HG02970 (cell line): ENCODE data around the gene HACE1.
"Not testable (repeated sequence)": the region's sequence is repeated elsewhere in the genome, so short reads cannot be mapped to it uniquely, and the experiment has no call there.

Source experiments
- ATAC-seq: cut with Tn5 transposase; IDR thresholded peaks from one replicate; pipeline ENCODE4 v1.9.1; 2021; ENCODE audit warnings: mild to moderate bottlenecking, moderate library complexity, moderate number of reproducible peaks; ENCODE audit not compliant: unreplicated experiment, low FRiP score

The HACE1 gene

GRCh38 chr6:104753251-104753650 lies 106.5 kb downstream of the HACE1 start:
- no peak for ATAC-seq

GRCh38 chr6:104750449-104750848 lies 109.3 kb downstream of the HACE1 start:
- no peak for ATAC-seq

- ATAC-seq = not testable (repeated sequence)
Observed at GRCh38 chr6:104739124-104739523, 120.6 kb downstream of the HACE1 start.

GRCh38 chr6:104737567-104737966 lies 122.2 kb downstream of the HACE1 start:
- not testable (repeated sequence) for ATAC-seq

GRCh38 chr6:104736545-104736944 lies 123.2 kb downstream of the HACE1 start:
- ATAC-seq = no peak

GRCh38 chr6:104730450-104730849 lies 129.3 kb downstream of the HACE1 start:
- ATAC-seq = no peak

GRCh38 chr6:104729433-104729832 lies 130.3 kb downstream of the HACE1 start:
- ATAC-seq = no peak

GRCh38 chr6:104728448-104728847 lies 131.3 kb downstream of the HACE1 start:
- ATAC-seq = no peak

GRCh38 chr6:104718672-104719071 lies 141.0 kb downstream of the HACE1 start:
- ATAC-seq = no peak

- ATAC-seq = no peak
Observed at GRCh38 chr6:104716858-104717257, 142.9 kb downstream of the HACE1 start.

GRCh38 chr6:104714796-104715195 lies 144.9 kb downstream of the HACE1 start:
- ATAC-seq = no peak

GRCh38 chr6:104713982-104714381 lies 145.7 kb downstream of the HACE1 start:
- no peak for ATAC-seq

- no peak for ATAC-seq
Observed at GRCh38 chr6:104711371-104711770, 148.3 kb downstream of the HACE1 start.

GRCh38 chr6:104710543-104711335 lies 149.0 kb downstream of the HACE1 start:
- ATAC-seq = no peak

- no peak for ATAC-seq
Observed at GRCh38 chr6:104705916-104706442, 153.7 kb downstream of the HACE1 start.

GRCh38 chr6:104705095-104705707 lies 154.5 kb downstream of the HACE1 start:
- no peak for ATAC-seq

- ATAC-seq = no peak
Observed at GRCh38 chr6:104704191-104704590, 155.5 kb downstream of the HACE1 start.

GRCh38 chr6:104702126-104702841 lies 157.4 kb downstream of the HACE1 start:
- ATAC-seq = no peak

- ATAC-seq = no peak
Observed at GRCh38 chr6:104700371-104701185, 159.1 kb downstream of the HACE1 start.

GRCh38 chr6:104699593-104700329 lies 160.0 kb downstream of the HACE1 start:
- ATAC-seq = no peak
